Glutamatergic neuron (in vitro differentiated cells): ENCODE data around the gene DSG3. TPM values are rescaled to one million over a fixed set of nuclear protein-coding genes. Genes with fewer than 3 reads are reported as not detected.

Experiments
- DNase-seq: peaks from one replicate; pipeline ENCODE4 v3.0.0; 2022
- H3K27ac Mint-ChIP-seq: one replicate; pipeline ENCODE4 v1.8.0; 2020; ENCODE audit warnings: mild to moderate bottlenecking, mixed read lengths, inconsistent platforms; ENCODE audit not compliant: unreplicated experiment
- H3K27me3 Mint-ChIP-seq: one replicate; pipeline ENCODE4 v1.8.0; 2020; ENCODE audit warnings: mild to moderate bottlenecking, moderate library complexity, mixed read lengths, inconsistent platforms; ENCODE audit not compliant: unreplicated experiment
- H3K36me3 Mint-ChIP-seq: one replicate; pipeline ENCODE4 v1.8.0; 2020; ENCODE audit warnings: mild to moderate bottlenecking, mixed read lengths, inconsistent platforms; ENCODE audit not compliant: unreplicated experiment
- H3K4me1 Mint-ChIP-seq: one replicate; pipeline ENCODE4 v1.8.0; 2020; ENCODE audit warnings: mild to moderate bottlenecking, low read depth, mixed read lengths, inconsistent platforms; ENCODE audit not compliant: unreplicated experiment
- H3K4me3 Mint-ChIP-seq: one replicate; pipeline ENCODE4 v1.8.0; 2020; ENCODE audit warnings: mild to moderate bottlenecking, mixed read lengths, inconsistent platforms; ENCODE audit not compliant: unreplicated experiment
- H3K9me3 Mint-ChIP-seq: one replicate; pipeline ENCODE4 v1.8.0; 2020; ENCODE audit warnings: mild to moderate bottlenecking, moderate library complexity, mixed read lengths, inconsistent platforms; ENCODE audit not compliant: unreplicated experiment
- CTCF ChIP-seq: fragments of 200-600 bp; sonication (generic); IDR thresholded peaks from one replicate; pipeline ENCODE4 v1.5.0; 2021; ENCODE audit not compliant: partially characterized antibody, unreplicated experiment
- total RNA-seq: library from RNA; stranded (reverse); fragmentation: NEBNext Ultra II Directional; extraction: Animal tissue kit (Norgen Biotek cat#: 25700); gene quantifications from one replicate; pipeline ENCODE4 v1.2.1, GENCODE V29; 2021; ENCODE audit not compliant: unreplicated experiment

The DSG3 gene
- total RNA-seq, 1 donor from 2014 or later, result not detected

- DNase-seq, result no peak
- Mint-ChIP-seq H3K9me3 (no peaks in the 10 kb centered on the region), H3K4me1 (peaks cover 10% of the 10 kb centered on the region), H3K27ac (no peak overlapping the region), H3K4me3 (no peak overlapping the region), H3K36me3 (peaks cover 7% of the 10 kb centered on the region), H3K27me3 (no peaks in the 10 kb centered on the region)
- no peak for TF ChIP-seq CTCF
Measured at GRCh38 chr18:31487246-31488015, 39.9 kb downstream of the DSG3 start.

GRCh38 chr18:31489311-31489710 is 41.8 kb downstream of the DSG3 start:
- Mint-ChIP-seq H3K36me3 (peaks cover 7% of the 10 kb centered on the region), H3K9me3 (no peaks in the 10 kb centered on the region), H3K4me1 (peaks cover 3% of the 10 kb centered on the region), H3K27me3 (no peaks in the 10 kb centered on the region), H3K4me3 (no peak overlapping the region), H3K27ac (no peak overlapping the region)
- no peak for DNase-seq
- no peak for TF ChIP-seq CTCF

- Mint-ChIP-seq H3K4me3 (no peak overlapping the region), H3K9me3 (no peaks in the 10 kb centered on the region), H3K27ac (no peak overlapping the region), H3K27me3 (no peaks in the 10 kb centered on the region), H3K36me3 (peaks cover 7% of the 10 kb centered on the region), H3K4me1 (peaks cover 3% of the 10 kb centered on the region)
- no peak for TF ChIP-seq CTCF
- no peak for DNase-seq
Measured at GRCh38 chr18:31490387-31490786, 42.8 kb downstream of the DSG3 start.

- H3K9me3 Mint-ChIP-seq, result no peaks in the 10 kb centered on the region
- H3K4me3 Mint-ChIP-seq, result no peak overlapping the region
- no peak overlapping the region for H3K27ac Mint-ChIP-seq
- no peak for TF ChIP-seq CTCF
- no peak for DNase-seq
- H3K36me3 Mint-ChIP-seq, result peaks cover 7% of the 10 kb centered on the region
- H3K4me1 Mint-ChIP-seq, result peaks cover 3% of the 10 kb centered on the region
- H3K27me3 Mint-ChIP-seq, result peaks cover 1% of the 10 kb centered on the region
Measured at GRCh38 chr18:31490833-31491232, 43.3 kb downstream of the DSG3 start.

- H3K27ac Mint-ChIP-seq, result no peak overlapping the region
- no peaks in the 10 kb centered on the region for H3K9me3 Mint-ChIP-seq
- DNase-seq, result no peak
- peaks cover 1% of the 10 kb centered on the region for H3K27me3 Mint-ChIP-seq
- H3K36me3 Mint-ChIP-seq, result peaks cover 7% of the 10 kb centered on the region
- TF ChIP-seq CTCF, result no peak
- no peak overlapping the region for H3K4me3 Mint-ChIP-seq
- peaks cover 3% of the 10 kb centered on the region for H3K4me1 Mint-ChIP-seq
Measured at GRCh38 chr18:31491586-31491985, 44.0 kb downstream of the DSG3 start.
